Liver (tissue), 3 donors: ENCODE data around the gene FGF9.

Experiments
- GABPA ChIP-seq, 2 donors: IDR thresholded peaks in 1 of 2; conservative IDR thresholded peaks in 1 of 2; 2 replicates each; pipeline ENCODE4 v1.6.1; 2016; ENCODE audit warnings: antibody characterized with exemption in 2 of 2, mild to moderate bottlenecking in 1 of 2, moderate library complexity in 1 of 2
- MAX ChIP-seq: IDR thresholded peaks from 2 replicates; pipeline ENCODE4 v1.6.1; 2016; ENCODE audit warnings: antibody characterized with exemption
- REST ChIP-seq: IDR thresholded peaks from 2 replicates; pipeline ENCODE4 v1.6.1; 2016; ENCODE audit warnings: antibody characterized with exemption, mild to moderate bottlenecking
- RXRA ChIP-seq, 2 donors: IDR thresholded peaks; 2 replicates each; pipeline ENCODE4 v1.6.1; 2017 to 2018; ENCODE audit warnings: antibody characterized with exemption in 2 of 2, mild to moderate bottlenecking in 1 of 2
- SP1 ChIP-seq: IDR thresholded peaks from 2 replicates; pipeline ENCODE4 v1.6.1; 2018; ENCODE audit warnings: antibody characterized with exemption, mild to moderate bottlenecking
- TF ChIP-seq, protein P1 (sequence below): fragments of 150-350 bp; IDR thresholded peaks from 2 replicates; pipeline ENCODE4 v1.5.1; 2017; ENCODE audit warnings: improper control_type of control experiment, low read depth, low read length; ENCODE audit not compliant: missing input control
- donor health status: healthy.
- donor health status: healthy.

DNA sequence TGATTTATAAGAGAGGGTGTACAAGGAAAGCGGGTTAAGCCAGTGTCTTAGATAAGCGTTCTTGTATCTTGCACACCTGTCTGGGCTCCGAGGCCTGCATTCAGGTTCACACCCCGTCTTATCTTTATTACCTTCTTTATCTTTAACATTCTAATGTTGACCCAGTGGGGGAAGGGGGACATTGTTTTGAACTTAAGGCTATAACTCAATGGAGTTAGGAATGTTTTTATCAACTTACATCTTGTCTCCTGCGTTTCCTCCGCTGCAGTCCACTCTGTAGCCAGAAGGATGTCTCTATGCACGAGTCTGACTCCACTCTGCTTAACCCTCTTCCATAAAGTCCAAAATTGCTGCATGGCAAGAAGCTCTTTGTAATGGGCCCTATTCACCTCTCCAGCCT, 71.2 kb downstream of the FGF9 start:
- TF ChIP-seq, protein P1, sequence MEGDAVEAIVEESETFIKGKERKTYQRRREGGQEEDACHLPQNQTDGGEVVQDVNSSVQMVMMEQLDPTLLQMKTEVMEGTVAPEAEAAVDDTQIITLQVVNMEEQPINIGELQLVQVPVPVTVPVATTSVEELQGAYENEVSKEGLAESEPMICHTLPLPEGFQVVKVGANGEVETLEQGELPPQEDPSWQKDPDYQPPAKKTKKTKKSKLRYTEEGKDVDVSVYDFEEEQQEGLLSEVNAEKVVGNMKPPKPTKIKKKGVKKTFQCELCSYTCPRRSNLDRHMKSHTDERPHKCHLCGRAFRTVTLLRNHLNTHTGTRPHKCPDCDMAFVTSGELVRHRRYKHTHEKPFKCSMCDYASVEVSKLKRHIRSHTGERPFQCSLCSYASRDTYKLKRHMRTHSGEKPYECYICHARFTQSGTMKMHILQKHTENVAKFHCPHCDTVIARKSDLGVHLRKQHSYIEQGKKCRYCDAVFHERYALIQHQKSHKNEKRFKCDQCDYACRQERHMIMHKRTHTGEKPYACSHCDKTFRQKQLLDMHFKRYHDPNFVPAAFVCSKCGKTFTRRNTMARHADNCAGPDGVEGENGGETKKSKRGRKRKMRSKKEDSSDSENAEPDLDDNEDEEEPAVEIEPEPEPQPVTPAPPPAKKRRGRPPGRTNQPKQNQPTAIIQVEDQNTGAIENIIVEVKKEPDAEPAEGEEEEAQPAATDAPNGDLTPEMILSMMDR, result no peak
- TF ChIP-seq REST (no peak), MAX (no peak), RXRA (IDR thresholded peaks at IDR 0.05) (no peak), SP1 (no peak), GABPA (IDR thresholded peaks at IDR 0.05 in 1 of 2, conservative IDR thresholded peaks at IDR 0.05 in 1 of 2) (no peak)
